Measurements from ENCODE around the gene CDKN1A.
"Not testable (repeated sequence)": the region's sequence is repeated elsewhere in the genome, so short reads cannot be mapped to it uniquely, and the experiment has no call there.

CDKN1A gene

DNA sequence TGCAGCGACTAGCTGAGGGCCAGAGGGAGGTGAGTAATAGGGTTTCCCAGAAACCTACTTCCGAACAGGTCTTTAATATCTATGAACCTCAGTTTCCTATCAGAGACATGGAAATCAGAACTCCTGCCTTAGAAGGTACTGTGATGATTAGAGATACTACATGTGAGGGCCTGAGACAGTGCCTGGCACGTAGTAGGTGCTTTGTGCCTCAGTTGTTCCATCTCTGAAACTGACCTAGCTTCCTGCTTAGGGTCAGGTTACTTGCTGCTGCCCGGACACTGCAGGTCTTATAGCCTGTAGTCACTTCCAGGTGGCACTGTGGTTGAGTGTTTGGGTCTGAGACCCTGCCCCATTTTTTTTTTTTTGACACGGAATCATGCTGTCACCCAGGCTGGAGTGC lies 40.0 kb downstream of the CDKN1A start:
- FAIRE-seq (no peak), DNase-seq (ENCODE audit: low spot score) (no peak)

- FAIRE-seq (no peak), DNase-seq (ENCODE audit: low spot score) (no peak)
These were observed 40.6 kb downstream of the CDKN1A start for GRCh38 chr6:36719126-36719525.

DNA sequence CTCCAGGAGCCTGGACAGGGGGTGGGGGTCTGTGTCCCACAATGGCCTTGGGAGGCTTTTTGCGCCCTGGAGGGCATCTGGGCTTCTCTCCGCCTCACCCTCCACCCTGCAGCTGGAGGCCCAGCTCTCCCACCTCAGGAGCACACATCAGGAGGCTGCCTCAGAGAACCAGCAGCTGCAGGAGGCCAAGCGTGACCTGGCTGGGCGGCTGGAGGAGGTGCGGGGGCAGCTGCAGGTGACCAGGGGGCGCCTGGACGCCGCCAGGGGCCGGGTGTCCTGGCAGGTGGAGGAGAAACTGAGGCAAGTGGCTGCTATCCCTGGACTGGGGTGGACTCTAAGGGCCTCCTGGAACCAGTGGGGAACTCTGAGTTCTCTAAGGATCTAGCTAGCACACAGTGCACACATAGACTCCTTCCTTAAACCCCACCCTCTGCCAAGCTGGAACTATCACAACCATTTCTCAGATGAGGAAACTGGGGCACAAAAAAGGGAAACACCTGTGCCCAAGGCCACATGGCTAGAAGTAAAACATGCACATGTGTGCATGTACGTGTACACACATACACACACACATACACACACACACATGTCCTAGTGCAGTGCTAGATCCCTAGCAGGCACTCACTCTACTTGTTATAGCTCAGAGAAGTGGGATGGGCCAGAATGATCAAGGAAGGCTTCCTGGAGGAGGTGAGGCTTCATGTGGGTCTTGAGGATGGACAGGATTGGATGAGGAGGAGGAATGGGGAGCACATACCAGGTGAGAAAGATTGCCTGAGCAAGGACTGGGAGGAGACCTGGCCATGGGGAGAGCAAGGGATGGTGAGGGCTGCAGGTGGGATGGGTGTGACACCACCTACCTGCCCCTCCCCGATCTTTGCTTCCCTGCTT lies 42.0 kb downstream of the CDKN1A start:
- FAIRE-seq (no peak), DNase-seq (ENCODE audit: low spot score) (no peak)

DNA sequence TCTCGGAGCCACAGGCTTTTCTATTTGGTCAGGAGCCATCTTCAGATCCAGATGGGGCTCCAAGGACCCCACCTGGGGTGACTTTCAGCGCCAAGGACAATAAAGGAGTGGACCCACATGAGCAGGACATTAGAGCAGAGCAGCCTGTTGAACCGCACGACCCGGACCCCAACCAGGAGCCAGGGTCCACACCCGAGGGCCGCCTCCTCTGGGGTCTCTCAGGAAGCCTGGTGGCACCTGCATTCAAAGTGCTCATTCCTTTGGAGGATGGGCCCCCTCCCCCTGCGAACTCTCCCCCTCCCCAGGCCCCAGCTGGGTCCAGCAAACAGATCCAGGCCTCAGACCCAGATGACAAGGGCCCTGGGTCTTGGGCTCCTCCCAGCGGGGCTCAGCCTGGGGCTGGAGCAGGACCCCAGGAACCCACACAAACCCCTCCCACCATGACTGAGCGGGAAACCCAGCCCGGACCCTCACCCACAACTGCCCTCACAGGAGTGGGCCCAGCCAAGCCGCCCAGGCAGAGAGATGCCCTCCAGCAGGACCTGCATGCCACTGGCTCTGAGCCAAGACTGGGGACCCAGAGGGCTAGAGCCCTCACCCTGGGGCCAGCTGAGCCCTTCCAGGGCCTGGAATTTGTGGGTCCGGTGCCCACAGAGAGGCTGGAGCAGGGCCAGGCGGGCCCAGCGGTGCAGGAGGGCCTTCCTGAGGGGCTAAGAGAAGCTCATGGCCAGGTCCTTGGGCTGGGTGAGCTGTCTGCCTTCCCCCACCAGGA lies 43.0 kb downstream of the CDKN1A start:
- no peak for FAIRE-seq
- no peak for DNase-seq (ENCODE audit: low spot score)

DNA sequence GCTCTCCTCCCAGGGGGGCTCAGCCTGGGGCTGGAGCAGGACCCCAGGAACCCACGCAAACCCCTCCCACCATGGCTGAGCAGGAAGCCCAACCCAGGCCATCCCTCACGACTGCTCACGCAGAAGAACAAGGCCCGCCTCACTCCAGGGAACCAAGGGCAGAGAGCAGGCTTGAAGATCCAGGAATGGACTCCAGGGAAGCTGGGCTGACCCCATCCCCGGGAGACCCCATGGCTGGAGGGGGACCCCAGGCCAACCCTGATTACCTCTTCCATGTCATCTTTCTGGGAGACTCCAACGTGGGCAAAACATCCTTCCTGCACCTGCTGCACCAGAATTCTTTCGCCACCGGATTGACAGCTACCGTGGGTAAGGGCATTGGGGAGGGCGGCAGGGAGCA lies 43.9 kb downstream of the CDKN1A start:
- no peak for DNase-seq (ENCODE audit: low spot score)
- no peak for FAIRE-seq

- FAIRE-seq (no peak), DNase-seq (ENCODE audit: low spot score) (no peak)
These were observed 44.4 kb downstream of the CDKN1A start for GRCh38 chr6:36722879-36723278.

DNA sequence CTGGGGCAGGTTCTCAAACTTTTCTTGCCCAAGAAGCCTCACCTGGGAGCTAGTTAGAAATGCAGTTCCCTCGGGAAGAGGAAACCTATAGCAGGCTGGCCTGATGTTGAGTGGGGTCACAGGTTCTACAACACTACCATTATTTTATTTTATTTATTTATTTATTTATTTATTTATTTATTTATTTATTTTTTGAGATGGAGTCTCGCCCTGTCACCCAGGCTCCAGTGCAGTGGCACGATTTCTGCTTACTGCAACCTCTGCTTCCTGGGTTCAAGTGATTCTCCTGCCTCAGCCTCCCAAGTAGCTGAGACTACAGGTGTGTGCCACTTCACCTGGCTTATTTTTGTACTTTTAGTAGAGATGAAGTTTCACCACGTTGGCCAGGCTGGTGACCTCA lies 45.5 kb downstream of the CDKN1A start:
- DNase-seq (ENCODE audit: low spot score); FAIRE-seq: not testable (repeated sequence)

- FAIRE-seq: no peak
These were observed 46.2 kb downstream of the CDKN1A start for GRCh38 chr6:36724514-36725390.

DNA sequence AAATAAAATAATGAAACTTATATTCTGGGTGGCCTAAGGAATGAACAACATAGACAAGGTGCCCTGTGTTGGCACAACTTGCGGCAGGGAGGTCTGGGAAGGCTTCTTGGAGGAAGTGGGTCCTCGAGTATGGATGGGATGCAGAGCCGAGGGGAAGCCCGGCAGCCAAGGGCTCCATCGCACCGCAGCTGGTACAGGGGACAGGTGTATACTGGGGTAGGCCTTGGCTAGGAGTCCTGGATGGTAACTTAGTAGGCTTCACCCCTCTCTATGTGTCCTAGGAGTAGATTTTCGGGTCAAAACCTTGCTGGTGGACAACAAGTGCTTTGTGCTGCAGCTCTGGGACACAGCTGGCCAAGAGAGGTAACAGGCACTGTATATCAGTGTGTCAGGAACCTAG lies 47.1 kb downstream of the CDKN1A start:
- DNase-seq (ENCODE audit: low spot score): no peak
- no peak for FAIRE-seq

More at GRCh38 chr6:36724514-36725390, 46.2 kb downstream of the CDKN1A start:
- DNase-seq (ENCODE audit: low spot score): peak; percentile 44

DNA sequence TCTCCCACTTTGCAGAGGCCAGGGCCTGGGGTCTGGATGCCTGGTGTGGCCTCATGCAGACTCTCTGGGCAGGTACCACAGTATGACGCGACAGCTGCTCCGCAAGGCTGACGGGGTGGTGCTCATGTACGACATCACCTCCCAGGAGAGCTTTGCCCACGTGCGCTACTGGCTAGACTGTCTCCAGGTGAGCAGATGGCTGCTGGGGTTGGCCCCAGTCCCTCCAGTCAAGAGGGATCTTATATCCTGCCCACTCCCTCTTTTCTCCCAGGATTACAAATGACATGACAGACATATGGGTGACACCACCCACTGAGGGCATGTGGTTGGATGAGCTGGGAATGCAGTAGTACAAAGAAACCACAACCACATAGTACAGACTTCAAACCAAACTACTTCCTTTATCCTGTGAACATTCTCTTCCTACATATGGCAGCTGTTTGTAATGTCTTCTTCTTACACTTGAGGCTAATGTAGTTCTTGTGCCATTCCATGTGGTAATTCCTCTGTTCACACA lies 49.0 kb downstream of the CDKN1A start:
- FAIRE-seq (no peak), DNase-seq (ENCODE audit: low spot score) (peak; percentile 45)

GRCh38 chr6:36728289-36729160 lies 50.0 kb downstream of the CDKN1A start:
- FAIRE-seq: no peak
- no peak for DNase-seq (ENCODE audit: low spot score)

DNA sequence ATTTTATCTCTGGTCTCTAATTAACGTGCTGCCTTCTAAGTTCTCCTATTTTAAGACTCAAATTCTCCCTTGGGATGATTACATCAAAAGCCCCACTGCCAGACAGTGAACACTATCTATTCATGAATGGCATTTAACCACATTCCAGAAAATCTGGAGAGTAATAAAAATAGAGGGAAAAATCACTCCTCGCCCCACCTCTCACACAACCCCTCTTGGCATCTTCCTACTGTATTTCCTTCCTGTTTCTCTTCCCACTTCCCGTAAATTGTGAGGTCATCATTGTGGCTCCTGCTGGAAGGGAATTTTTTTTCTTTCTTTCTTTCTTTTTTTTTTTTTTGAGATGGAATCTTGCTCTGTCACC lies 50.6 kb downstream of the CDKN1A start:
- no peak for FAIRE-seq
- no peak for DNase-seq (ENCODE audit: low spot score)

GRCh38 chr6:36730424-36731380 lies 52.2 kb downstream of the CDKN1A start:
- no peak for DNase-seq (ENCODE audit: low spot score)
- no peak for FAIRE-seq

- FAIRE-seq: no peak
- DNase-seq (ENCODE audit: low spot score): no peak
These were observed 53.3 kb downstream of the CDKN1A start for GRCh38 chr6:36731622-36732310.

DNA sequence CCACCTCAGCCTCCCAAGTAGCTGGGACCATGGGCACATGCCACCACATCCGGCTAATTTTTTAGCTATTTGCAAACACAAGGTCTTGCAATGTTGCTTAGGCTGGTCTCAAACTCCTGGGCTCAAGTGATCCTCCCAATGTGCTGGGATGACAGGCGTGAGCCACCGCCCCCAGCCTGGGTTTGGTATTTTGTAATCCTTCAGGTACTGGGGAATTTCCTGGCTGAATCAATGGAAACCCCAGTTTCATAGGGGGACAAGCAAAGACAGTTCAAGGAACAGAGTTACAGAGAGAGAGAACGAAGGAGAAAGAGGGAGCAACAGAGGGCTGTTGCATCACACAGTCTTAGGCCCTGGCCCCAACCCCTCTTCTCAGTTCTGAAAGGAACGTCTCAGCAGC lies 54.8 kb downstream of the CDKN1A start:
- no peak for DNase-seq (ENCODE audit: low spot score)
- no peak for FAIRE-seq

- FAIRE-seq (no peak), DNase-seq (ENCODE audit: low spot score) (no peak)
These were observed 56.1 kb downstream of the CDKN1A start for GRCh38 chr6:36734486-36735060.

DNA sequence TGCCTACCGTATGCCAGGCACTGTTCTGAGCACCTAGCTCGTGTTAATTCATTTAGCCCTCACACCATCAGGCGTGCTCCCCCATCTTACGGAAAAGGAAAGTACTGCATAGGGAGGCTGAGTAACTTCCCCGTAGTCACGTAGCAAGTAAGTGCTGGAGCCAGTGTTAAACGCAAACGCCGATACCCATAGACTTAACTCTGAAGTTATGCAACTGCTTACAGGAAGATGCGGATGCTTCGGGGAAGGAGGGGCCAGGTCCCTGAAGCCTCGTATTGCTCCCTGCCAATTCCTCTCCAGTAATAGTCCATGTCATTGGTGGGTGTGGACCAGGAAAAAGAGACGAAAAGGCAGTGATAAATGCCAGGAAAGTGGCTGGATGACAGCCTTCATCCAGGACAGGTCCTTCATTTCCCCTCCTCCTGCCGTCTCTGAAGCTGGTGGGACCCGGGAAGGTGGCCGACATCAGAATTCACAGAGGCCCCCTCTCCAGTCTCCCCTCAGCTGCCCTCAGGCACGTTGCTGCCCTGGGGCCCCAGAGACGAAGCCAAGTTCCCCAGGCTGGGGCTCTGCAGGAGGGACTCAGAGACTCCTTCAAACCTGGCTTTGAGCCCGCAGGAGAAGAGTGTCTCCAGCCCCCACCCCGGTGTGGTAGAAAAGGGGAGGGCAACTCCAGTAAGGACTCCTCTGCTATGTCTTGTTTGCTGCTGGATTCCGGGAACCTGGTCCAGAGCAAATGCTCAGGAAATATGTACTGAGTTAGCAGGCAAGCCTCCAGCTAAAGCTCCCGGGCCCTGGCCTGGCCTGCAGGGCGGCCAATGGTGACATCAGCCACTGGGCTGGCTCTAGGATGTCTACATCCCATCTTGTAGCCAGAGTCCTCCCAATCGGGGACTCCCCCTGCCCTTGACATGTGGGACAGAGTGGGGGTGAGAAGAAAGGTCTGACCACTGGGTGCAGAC lies 56.9 kb downstream of the CDKN1A start:
- no peak for FAIRE-seq

More for the DNA sequence above, 56.9 kb downstream of the CDKN1A start:
- DNase-seq (ENCODE audit: low spot score): no peak
